HG02610 (cell line): ENCODE data around the gene CDK6.
"Not testable (repeated sequence)": the region's sequence is repeated elsewhere in the genome, so short reads cannot be mapped to it uniquely, and the experiment has no call there.

Experiments
- ATAC-seq: cut with Tn5 transposase; IDR thresholded peaks from one replicate; pipeline ENCODE4 v1.9.1; 2021; ENCODE audit warnings: mild to moderate bottlenecking, moderate library complexity; ENCODE audit not compliant: unreplicated experiment

CDK6 gene

GRCh38 chr7:92763636-92764423, 72.5 kb downstream of the CDK6 start:
- no peak for ATAC-seq

GRCh38 chr7:92762851-92763250, 73.5 kb downstream of the CDK6 start:
- no peak for ATAC-seq

GRCh38 chr7:92761391-92762097, 74.8 kb downstream of the CDK6 start:
- ATAC-seq, result no peak

GRCh38 chr7:92758796-92759431, 77.5 kb downstream of the CDK6 start:
- no peak for ATAC-seq

- not testable (repeated sequence) for ATAC-seq
Measured at GRCh38 chr7:92757311-92757910, 79.0 kb downstream of the CDK6 start.

- ATAC-seq, result no peak
Measured at GRCh38 chr7:92755680-92756079, 80.7 kb downstream of the CDK6 start.

- ATAC-seq, result no peak
Measured at GRCh38 chr7:92754919-92755581, 81.3 kb downstream of the CDK6 start.

- no peak for ATAC-seq
Measured at GRCh38 chr7:92753614-92754013, 82.8 kb downstream of the CDK6 start.

GRCh38 chr7:92751902-92752901, 84.2 kb downstream of the CDK6 start:
- no peak for ATAC-seq

- ATAC-seq, result no peak
Measured at GRCh38 chr7:92750946-92751345, 85.4 kb downstream of the CDK6 start.

GRCh38 chr7:92750447-92750839, 85.9 kb downstream of the CDK6 start:
- no peak for ATAC-seq

GRCh38 chr7:92749832-92750446, 86.4 kb downstream of the CDK6 start:
- no peak for ATAC-seq

- no peak for ATAC-seq
Measured at GRCh38 chr7:92749327-92749755, 87.0 kb downstream of the CDK6 start.

GRCh38 chr7:92748495-92748894, 87.9 kb downstream of the CDK6 start:
- ATAC-seq, result no peak

GRCh38 chr7:92747041-92747835, 89.1 kb downstream of the CDK6 start:
- no peak for ATAC-seq

- no peak for ATAC-seq
Measured at GRCh38 chr7:92745241-92745640, 91.1 kb downstream of the CDK6 start.

GRCh38 chr7:92744180-92744579, 92.2 kb downstream of the CDK6 start:
- not testable (repeated sequence) for ATAC-seq

- ATAC-seq, result no peak
Measured at GRCh38 chr7:92742186-92742585, 94.2 kb downstream of the CDK6 start.
